ENCODE results near the gene LONP2.
A peak's percentile ranks its signal among the peaks of the same experiment; 100 is the strongest.

The LONP2 gene

DNA sequence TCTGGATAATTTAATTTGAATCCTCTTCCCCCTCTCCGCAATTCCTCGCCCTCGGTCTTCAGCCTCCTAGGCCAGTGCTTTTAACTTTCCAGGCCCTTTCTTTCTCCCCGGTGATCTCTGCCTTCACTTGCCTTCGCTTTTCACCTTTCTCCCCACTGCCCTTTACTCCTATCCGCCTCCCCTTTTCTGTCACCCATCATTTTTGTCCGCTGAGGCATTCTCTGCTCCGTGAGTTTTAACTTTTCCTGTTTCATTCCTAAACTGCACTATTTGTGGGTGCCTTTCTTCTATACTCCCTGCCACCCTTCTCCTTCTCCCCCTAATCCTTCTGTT, 729 bp downstream of the LONP2 start:
- DNase-seq, result no peak
- Histone ChIP-seq H3K4me1 (peaks cover 0 to 34% (median 24%) of the 10 kb centered on the region in 4 donors), H3K27ac (peak overlapping the region; percentile 82 to 84), H3K27me3 (no peaks in the 10 kb centered on the region), H3K36me3 (no peaks in the 10 kb centered on the region), H3K9me3 (no peaks in the 10 kb centered on the region), H3K4me3 (peak overlapping the region; percentile 70 to 90)
- intact Hi-C loops (cut with DNase I; ENCODE audit: low total_unique reads), result no loop called here
- TF ChIP-seq, protein P1, sequence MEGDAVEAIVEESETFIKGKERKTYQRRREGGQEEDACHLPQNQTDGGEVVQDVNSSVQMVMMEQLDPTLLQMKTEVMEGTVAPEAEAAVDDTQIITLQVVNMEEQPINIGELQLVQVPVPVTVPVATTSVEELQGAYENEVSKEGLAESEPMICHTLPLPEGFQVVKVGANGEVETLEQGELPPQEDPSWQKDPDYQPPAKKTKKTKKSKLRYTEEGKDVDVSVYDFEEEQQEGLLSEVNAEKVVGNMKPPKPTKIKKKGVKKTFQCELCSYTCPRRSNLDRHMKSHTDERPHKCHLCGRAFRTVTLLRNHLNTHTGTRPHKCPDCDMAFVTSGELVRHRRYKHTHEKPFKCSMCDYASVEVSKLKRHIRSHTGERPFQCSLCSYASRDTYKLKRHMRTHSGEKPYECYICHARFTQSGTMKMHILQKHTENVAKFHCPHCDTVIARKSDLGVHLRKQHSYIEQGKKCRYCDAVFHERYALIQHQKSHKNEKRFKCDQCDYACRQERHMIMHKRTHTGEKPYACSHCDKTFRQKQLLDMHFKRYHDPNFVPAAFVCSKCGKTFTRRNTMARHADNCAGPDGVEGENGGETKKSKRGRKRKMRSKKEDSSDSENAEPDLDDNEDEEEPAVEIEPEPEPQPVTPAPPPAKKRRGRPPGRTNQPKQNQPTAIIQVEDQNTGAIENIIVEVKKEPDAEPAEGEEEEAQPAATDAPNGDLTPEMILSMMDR (IDR thresholded peaks at IDR 0.05), result no peak

DNA sequence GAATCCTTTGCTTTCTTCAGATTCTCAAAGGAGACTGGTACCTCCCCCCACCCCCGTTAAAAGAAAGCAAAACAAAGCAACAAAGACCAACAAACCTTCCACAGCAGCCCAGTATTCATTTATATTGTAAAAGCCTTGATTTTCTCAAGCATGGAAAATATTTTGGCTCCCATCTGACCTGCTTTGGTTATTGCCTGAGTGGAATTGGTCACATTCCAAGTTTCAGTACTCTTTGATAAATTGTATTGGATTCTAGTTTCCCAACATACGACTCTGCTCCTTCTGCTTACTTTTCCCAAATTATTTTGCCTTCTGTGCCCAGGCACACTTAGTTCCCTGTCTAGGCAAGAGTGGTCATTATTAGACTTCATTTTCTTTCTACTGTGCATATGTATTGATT, 2.0 kb downstream of the LONP2 start:
- Histone ChIP-seq H3K27ac (no peak overlapping the region), H3K36me3 (no peaks in the 10 kb centered on the region), H3K4me3 (no peak overlapping the region), H3K27me3 (no peaks in the 10 kb centered on the region), H3K4me1 (peaks cover 0 to 34% (median 26%) of the 10 kb centered on the region in 4 donors), H3K9me3 (no peaks in the 10 kb centered on the region)
- TF ChIP-seq, protein P1 (IDR thresholded peaks at IDR 0.05), result no peak
- intact Hi-C loops (cut with DNase I; ENCODE audit: low total_unique reads), result no loop called here
- DNase-seq, result no peak

DNA sequence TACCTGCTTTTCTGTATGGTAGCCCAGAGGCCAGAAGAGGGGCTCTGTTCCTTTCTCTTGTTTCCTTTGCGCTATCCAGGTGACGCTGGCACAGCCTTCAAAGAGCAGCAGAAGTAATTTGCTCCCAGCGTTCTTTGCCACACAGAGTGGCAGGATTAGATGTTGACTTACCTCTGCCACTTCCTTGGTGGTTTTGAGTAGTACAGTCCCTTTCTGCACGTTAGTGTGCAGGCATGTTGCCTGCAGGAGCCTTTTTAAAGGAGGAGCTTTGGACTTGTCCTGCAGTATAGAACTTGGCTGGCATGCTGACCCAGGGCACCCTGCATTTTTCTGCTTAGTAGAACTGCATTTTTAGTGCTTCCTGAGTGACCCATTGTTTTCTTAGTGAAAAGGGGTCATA, 3.2 kb downstream of the LONP2 start, which contains the start of gene ABCC11:
Gene ABCC11, minus strand, starts transcription at position 229 of the 400 bp plus-strand sequence. CDS start 15,618 bp downstream, outside the sequence.
- TF ChIP-seq, protein P1 (IDR thresholded peaks at IDR 0.05), result no peak
- Histone ChIP-seq H3K4me1 (peaks cover 0 to 34% (median 26%) of the 10 kb centered on the region in 4 donors), H3K36me3 (no peaks in the 10 kb centered on the region), H3K4me3 (no peak within 1 kb of the TSS), H3K9me3 (no peaks in the 10 kb centered on the region), H3K27ac (no peak within 1 kb of the TSS), H3K27me3 (no peaks in the 10 kb centered on the region)
- DNase-seq, result no peak
- intact Hi-C loops (cut with DNase I; ENCODE audit: low total_unique reads), result no loop called here

DNA sequence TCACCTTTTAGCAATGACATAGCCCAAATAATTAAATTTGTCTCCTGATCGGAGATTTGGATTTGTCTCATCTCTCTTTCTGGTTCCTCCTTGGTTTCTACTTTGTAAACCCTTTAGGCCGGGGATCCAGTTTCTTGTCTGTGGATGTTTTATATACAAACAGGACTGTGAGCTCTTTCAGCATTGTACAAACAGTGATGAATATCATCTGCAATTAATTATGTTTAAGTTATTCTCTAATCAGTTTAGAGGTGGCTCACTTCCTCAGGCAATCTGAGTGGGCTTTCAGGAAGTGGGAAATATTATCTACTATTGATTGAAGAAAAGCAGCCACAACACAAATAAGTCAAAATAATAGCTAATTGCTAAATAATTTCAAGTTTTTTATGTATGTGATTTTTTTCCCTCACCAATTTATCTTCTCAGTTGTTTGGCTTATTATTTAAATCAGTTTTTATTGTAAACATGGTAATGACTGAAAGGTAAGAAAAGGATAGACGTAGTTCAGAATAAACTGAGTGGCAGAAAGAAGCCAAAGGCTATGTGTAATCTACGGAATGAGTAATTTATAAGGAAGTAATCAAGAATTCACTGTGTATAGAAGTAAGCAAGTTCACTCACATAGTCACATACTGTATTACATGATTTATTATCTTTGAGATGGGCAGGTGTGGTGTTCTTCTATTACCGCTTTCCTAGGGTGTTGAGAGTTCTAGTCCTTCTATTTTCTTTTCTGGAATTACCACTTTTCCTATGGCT, 6.6 kb downstream of the LONP2 start:
- TF ChIP-seq, protein P1 (IDR thresholded peaks at IDR 0.05), result no peak
- Histone ChIP-seq H3K4me3 (no peak overlapping the region), H3K9me3 (no peaks in the 10 kb centered on the region), H3K27ac (no peak overlapping the region), H3K27me3 (no peaks in the 10 kb centered on the region), H3K36me3 (peaks cover 9 to 33% (median 19%) of the 10 kb centered on the region in 3 donors), H3K4me1 (peaks cover 0 to 26% (median 17%) of the 10 kb centered on the region in 4 donors)
- no peak for DNase-seq
- intact Hi-C loops (cut with DNase I; ENCODE audit: low total_unique reads), result no loop called here

DNA sequence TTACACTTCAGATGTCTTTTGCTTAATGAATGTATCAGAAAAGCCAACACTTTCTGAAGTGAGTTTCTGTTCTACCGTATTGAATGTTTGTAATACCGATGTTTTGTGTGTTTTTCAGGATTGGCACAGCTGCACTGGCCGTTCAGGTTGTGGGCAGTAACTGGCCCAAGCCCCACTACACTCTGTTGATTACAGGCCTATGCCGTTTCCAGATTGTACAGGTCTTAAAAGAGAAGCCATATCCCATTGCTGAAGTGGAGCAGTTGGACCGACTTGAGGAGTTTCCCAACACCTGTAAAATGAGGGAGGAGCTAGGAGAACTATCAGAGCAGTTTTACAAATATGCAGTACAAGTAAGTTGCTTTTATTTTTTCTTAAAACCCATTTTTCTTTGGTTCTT, 7.9 kb downstream of the LONP2 start:
- peaks cover 0 to 13% (median 6%) of the 10 kb centered on the region in 4 donors for H3K4me1 ChIP-seq
- no peak for DNase-seq
- intact Hi-C loops (cut with DNase I; ENCODE audit: low total_unique reads), result no loop called here
- peaks cover 9 to 39% (median 19%) of the 10 kb centered on the region in 3 donors for H3K36me3 ChIP-seq
- H3K27ac ChIP-seq, result no peak overlapping the region
- TF ChIP-seq, protein P1 (IDR thresholded peaks at IDR 0.05), result no peak
- H3K27me3 ChIP-seq, result no peaks in the 10 kb centered on the region
- H3K9me3 ChIP-seq, result no peaks in the 10 kb centered on the region
- H3K4me3 ChIP-seq, result no peak overlapping the region
